Endothelial cell of umbilical vein (primary cell): ENCODE data around the gene KATNB1.

ENCODE experiments used
- CTCF ChIP-seq, 2 donors: IDR thresholded peaks; 1 replicate in 1 of 2; 2 replicates in 1 of 2; pipeline ENCODE4 v1.5.1; 2011; ENCODE audit warnings: low read length in 2 of 2, mild to moderate bottlenecking in 2 of 2, moderate library complexity in 2 of 2, control low read depth in 1 of 2, inconsistent platforms in 1 of 2, low read depth in 1 of 2; ENCODE audit not compliant: insufficient read depth in 1 of 2; ENCODE audit errors: extremely low read depth in 1 of 2
- EZH2 ChIP-seq: IDR thresholded peaks from 2 replicates; pipeline ENCODE4 v1.6.1; 2012; ENCODE audit warnings: borderline replicate concordance, low read depth, mild to moderate bottlenecking, moderate library complexity, low read length, inconsistent platforms; ENCODE audit not compliant: severe bottlenecking
- MAX ChIP-seq: IDR thresholded peaks from 2 replicates; pipeline ENCODE4 v1.6.1; 2011; ENCODE audit not compliant: insufficient read depth, insufficient read length
- POLR2A ChIP-seq: IDR thresholded peaks from 2 replicates; pipeline ENCODE4 v1.6.1; 2012; ENCODE audit warnings: low read depth, mild to moderate bottlenecking, control low read depth, low read length
- POLR2AphosphoS5 ChIP-seq: IDR thresholded peaks from 2 replicates; pipeline ENCODE4 v1.6.1; 2012; ENCODE audit warnings: low read depth, mild to moderate bottlenecking, control low read depth, low read length, moderate library complexity; ENCODE audit not compliant: insufficient read depth

GRCh38 chr16:57725976-57726375 is 9.6 kb upstream of the KATNB1 start:
- TF ChIP-seq POLR2AphosphoS5, result no peak
- TF ChIP-seq CTCF (IDR thresholded peaks at IDR 0.05; ENCODE audit: extremely low read depth in 1 of 2, insufficient read depth in 1 of 2, low read depth in 1 of 2, low read length in 2 of 2), result no peak
- TF ChIP-seq MAX, result no peak
- no peak for TF ChIP-seq EZH2
- no peak for TF ChIP-seq POLR2A
